CD14-positive monocyte (primary cell): ENCODE data around the gene KBTBD3. TPM values are rescaled to one million over a fixed set of nuclear protein-coding genes. Genes with fewer than 3 reads are reported as not detected.

Source experiments
- DNase-seq, 3 donors: peaks; one replicate each; pipeline ENCODE4 v3.0.0-alpha.2; 2011 to 2022
- H2AFZ ChIP-seq: 2 replicates; pipeline ENCODE4 v1.6.0; 2012; ENCODE audit warnings: mild to moderate bottlenecking, low read depth, low read length, inconsistent platforms; ENCODE audit not compliant: insufficient read depth, poor library complexity, severe bottlenecking
- H3K27ac ChIP-seq, 2 donors: 1 replicate in 1 of 2; 2 replicates in 1 of 2; pipeline ENCODE4 v1.5.1; 2012 to 2013; ENCODE audit warnings: low read length in 2 of 2, control low read depth in 1 of 2, inconsistent platforms in 1 of 2, low read depth in 1 of 2, mild to moderate bottlenecking in 1 of 2
- H3K27me3 ChIP-seq, 2 donors: one replicate each; pipeline versions ENCODE4 v1.6.0 to v1.6.1; 2011 to 2013; ENCODE audit warnings: low read length in 2 of 2; ENCODE audit not compliant: control insufficient read depth in 2 of 2, insufficient read depth in 2 of 2
- H3K36me3 ChIP-seq, 2 donors: replicated peaks in 1 of 2; 1 replicate in 1 of 2; 2 replicates in 1 of 2; pipeline versions ENCODE4 v1.5.1 to v1.6.1; 2012 to 2013; ENCODE audit warnings: low read length in 2 of 2, control low read depth in 1 of 2, inconsistent platforms in 1 of 2, mild to moderate bottlenecking in 1 of 2; ENCODE audit not compliant: insufficient read depth in 2 of 2, control insufficient read depth in 1 of 2
- H3K4me1 ChIP-seq, 2 donors: 1 replicate in 1 of 2; 2 replicates in 1 of 2; pipeline versions ENCODE4 v1.5.1 to v1.6.1; 2012 to 2013; ENCODE audit warnings: low read length in 2 of 2, control low read depth in 1 of 2, inconsistent platforms in 1 of 2, mild to moderate bottlenecking in 1 of 2, moderate library complexity in 1 of 2; ENCODE audit not compliant: insufficient read depth in 2 of 2, control insufficient read depth in 1 of 2
- H3K4me2 ChIP-seq: replicated peaks from 2 replicates; pipeline ENCODE3; 2012; ENCODE audit warnings: low read length, moderate library complexity, mild to moderate bottlenecking; ENCODE audit not compliant: poor library complexity, severe bottlenecking; ENCODE audit errors: extremely low read depth
- H3K4me3 ChIP-seq, 3 experiments: fragments of 200-600 bp in 1 of 3; sonication (generic) in 1 of 3; replicated peaks in 1 of 3; 1 replicate in 2 of 3; 2 replicates in 1 of 3; pipeline ENCODE4 v1.5.1; 2011 to 2013; ENCODE audit warnings: low read length in 3 of 3, mild to moderate bottlenecking in 3 of 3, control low read depth in 2 of 3, low read depth in 2 of 3, inconsistent platforms in 1 of 3, moderate library complexity in 1 of 3
- H3K79me2 ChIP-seq: 2 replicates; pipeline ENCODE4 v1.6.0; 2012; ENCODE audit warnings: mild to moderate bottlenecking, control low read depth, inconsistent platforms, low read length, moderate library complexity; ENCODE audit not compliant: insufficient read depth
- H3K9ac ChIP-seq: 2 replicates; pipeline ENCODE4 v1.6.0; 2017; ENCODE audit warnings: low read length, mild to moderate bottlenecking; ENCODE audit not compliant: insufficient read depth, poor library complexity, severe bottlenecking
- H3K9me3 ChIP-seq, 2 donors: replicated peaks in 1 of 2; 1 replicate in 1 of 2; 2 replicates in 1 of 2; pipeline versions ENCODE4 v1.5.1 to v1.6.1; 2012 to 2013; ENCODE audit warnings: low read length in 2 of 2, control low read depth in 1 of 2; ENCODE audit not compliant: control insufficient read depth in 1 of 2, insufficient read depth in 1 of 2
- H4K20me1 ChIP-seq: 2 replicates; pipeline ENCODE4 v1.6.0; 2012; ENCODE audit warnings: mild to moderate bottlenecking, low read length, control low read depth, moderate library complexity; ENCODE audit not compliant: insufficient read depth
- H3K27ac Mint-ChIP-seq, 7 donors: one replicate each; pipeline ENCODE4 v1.8.0; 2020; ENCODE audit warnings: mild to moderate bottlenecking in 7 of 7, mixed read lengths in 7 of 7, moderate library complexity in 6 of 7, inconsistent platforms in 2 of 7
- H3K27me3 Mint-ChIP-seq, 3 donors: one replicate each; pipeline ENCODE4 v1.8.0; 2021 to 2022; ENCODE audit warnings: low read depth in 3 of 3, mild to moderate bottlenecking in 3 of 3, mixed read lengths in 3 of 3, moderate library complexity in 3 of 3, inconsistent platforms in 1 of 3
- H3K36me3 Mint-ChIP-seq, 2 donors: one replicate each; pipeline ENCODE4 v1.8.0; 2020; ENCODE audit warnings: mixed read lengths in 2 of 2, inconsistent platforms in 1 of 2, mild to moderate bottlenecking in 1 of 2
- H3K4me1 Mint-ChIP-seq: one replicate; pipeline ENCODE4 v1.8.0; 2020; ENCODE audit warnings: mild to moderate bottlenecking, mixed read lengths
- H3K4me3 Mint-ChIP-seq, 2 donors: one replicate each; pipeline ENCODE4 v1.8.0; 2020; ENCODE audit warnings: mild to moderate bottlenecking in 2 of 2, mixed read lengths in 2 of 2, moderate library complexity in 1 of 2
- H3K9me3 Mint-ChIP-seq, 7 donors: one replicate each; pipeline ENCODE4 v1.8.0; 2020 to 2022; ENCODE audit warnings: mixed read lengths in 7 of 7, mild to moderate bottlenecking in 6 of 7, moderate library complexity in 6 of 7, inconsistent platforms in 2 of 7
- WGBS: methylation state at CpG from one replicate; pipeline ENCODE4 v1.1.5; 2013; ENCODE audit warnings: missing lambda C conversion rate; ENCODE audit not compliant: insufficient coverage; 5-methylcytosine and 5-hydroxymethylcytosine counted together
- intact Hi-C, 2 donors: fragments of 100-400 bp; cut with micrococcal nuclease; formaldehyde crosslinking; loops; one replicate each; pipeline versions ENCODE4 v1.15.0 to v1.15.1; 2023
- polyA minus RNA-seq: library from RNA; depleted of rRNA, polyadenylated mRNA; stranded (reverse); fragments of >200 nt; gene quantifications from 2 replicates; pipeline ENCODE4 v1.2.3, GENCODE V29; 2012
- polyA plus RNA-seq, 3 donors: library from polyadenylated mRNA; depleted of rRNA in 1 of 3; unstranded in 2 of 3; stranded (reverse) in 1 of 3; fragments of 300-500 nt in 2 of 3; fragments of >200 nt in 1 of 3; fragmentation: Illumina TruSeq in 2 of 3; gene quantifications; 1 replicate in 2 of 3; 2 replicates in 1 of 3; pipeline ENCODE4 v1.2.3, GENCODE V29; 2012 to 2021
- total RNA-seq, 12 experiments: library from RNA in 1 of 12; stranded (reverse) in 1 of 12; fragments of 120-200 nt in 1 of 12; gene quantifications; one replicate each; pipeline ENCODE4 v1.2.4 and lab custom pipeline; 2013 to 2026; ENCODE audit warnings: mixed read lengths in 6 of 12, inconsistent platforms in 1 of 12
- TF ChIP-seq, protein P1 (sequence below): fragments of 200-600 bp; IDR thresholded peaks from one replicate; pipeline ENCODE4 v1.8.0; 2022; ENCODE audit warnings: antibody characterized with exemption, mild to moderate bottlenecking

The KBTBD3 gene
- total RNA-seq (2013): 5.0 TPM
- polyA plus RNA-seq: 1 to 10 TPM; 1.5 to 5.9 (median 2.6) TPM
- 0.97 and 1.5 TPM in 2 replicates for polyA minus RNA-seq
- 0.41 to 5.1 (median 1.4) reads per million in 11 experiments for total RNA-seq (lab: John Stamatoyannopoulos, UW)

DNA sequence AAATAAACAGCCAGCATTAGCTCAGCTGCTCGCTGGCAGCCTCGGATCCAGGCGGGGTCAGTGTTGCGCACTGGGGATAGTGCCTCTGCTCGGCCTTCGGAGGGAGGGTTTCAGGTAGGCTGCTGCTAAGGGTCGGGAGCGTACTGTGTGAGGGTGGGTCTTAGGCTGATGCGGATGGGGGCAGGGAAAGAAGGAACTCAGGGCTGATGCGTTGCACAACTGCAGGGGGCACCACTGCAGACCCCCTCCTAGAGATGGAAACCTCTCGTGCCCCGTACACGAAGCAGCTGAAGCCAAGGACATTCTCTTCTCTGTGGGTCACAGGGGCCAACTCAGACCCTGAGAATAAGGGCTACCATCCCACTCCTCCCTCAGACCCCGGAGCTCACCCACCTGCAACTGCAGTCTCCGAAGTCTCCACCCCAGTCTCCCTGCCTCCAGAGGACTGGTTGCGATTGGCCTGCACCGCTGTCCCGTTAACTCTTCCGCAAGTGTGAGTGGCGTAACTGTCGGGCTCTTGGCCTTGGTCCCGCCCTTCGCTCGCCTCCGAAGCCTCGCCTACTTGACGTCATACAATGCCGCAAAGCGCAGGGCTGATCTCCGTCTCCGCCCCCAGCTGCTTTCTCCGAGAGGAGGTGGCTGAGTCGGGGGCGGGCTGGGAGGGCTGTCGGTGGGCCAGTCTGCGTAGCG lies at the start of gene KBTBD3:
Gene KBTBD3 (minus strand): TSS at position 429 of the 690 bp plus-strand sequence. CDS start 18,250 bp downstream, outside the sequence.
- TF ChIP-seq, protein P1, sequence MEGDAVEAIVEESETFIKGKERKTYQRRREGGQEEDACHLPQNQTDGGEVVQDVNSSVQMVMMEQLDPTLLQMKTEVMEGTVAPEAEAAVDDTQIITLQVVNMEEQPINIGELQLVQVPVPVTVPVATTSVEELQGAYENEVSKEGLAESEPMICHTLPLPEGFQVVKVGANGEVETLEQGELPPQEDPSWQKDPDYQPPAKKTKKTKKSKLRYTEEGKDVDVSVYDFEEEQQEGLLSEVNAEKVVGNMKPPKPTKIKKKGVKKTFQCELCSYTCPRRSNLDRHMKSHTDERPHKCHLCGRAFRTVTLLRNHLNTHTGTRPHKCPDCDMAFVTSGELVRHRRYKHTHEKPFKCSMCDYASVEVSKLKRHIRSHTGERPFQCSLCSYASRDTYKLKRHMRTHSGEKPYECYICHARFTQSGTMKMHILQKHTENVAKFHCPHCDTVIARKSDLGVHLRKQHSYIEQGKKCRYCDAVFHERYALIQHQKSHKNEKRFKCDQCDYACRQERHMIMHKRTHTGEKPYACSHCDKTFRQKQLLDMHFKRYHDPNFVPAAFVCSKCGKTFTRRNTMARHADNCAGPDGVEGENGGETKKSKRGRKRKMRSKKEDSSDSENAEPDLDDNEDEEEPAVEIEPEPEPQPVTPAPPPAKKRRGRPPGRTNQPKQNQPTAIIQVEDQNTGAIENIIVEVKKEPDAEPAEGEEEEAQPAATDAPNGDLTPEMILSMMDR: peak; percentile 32
- no peaks in the 10 kb centered on the region for H3K9me3 Mint-ChIP-seq
- no peaks in the 10 kb centered on the region for H3K27me3 Mint-ChIP-seq
- peaks cover 7% of the 10 kb centered on the region for H4K20me1 ChIP-seq
- peak within 1 kb of the TSS; percentile 96 to 99 for H3K4me3 Mint-ChIP-seq
- H3K4me2 ChIP-seq: peak within 1 kb of the TSS; percentile 90
- peak within 1 kb of the TSS; percentile 94 for H3K9ac ChIP-seq
- H3K4me1 Mint-ChIP-seq: peaks cover 33% of the 10 kb centered on the region
- H3K4me3 ChIP-seq: peak within 1 kb of the TSS; percentile 87 to 88 (median 88)
- peak within 1 kb of the TSS; percentile 96 to 99 (median 99) for H3K27ac Mint-ChIP-seq
- peak; percentile 98 to 100 (median 98) for DNase-seq
- H2AFZ ChIP-seq: peak within 1 kb of the TSS; percentile 96
- H3K79me2 ChIP-seq: peaks cover 35% of the 10 kb centered on the region
- H3K4me1 ChIP-seq: peaks cover 16 to 29% of the 10 kb centered on the region in 2 donors
- H3K36me3 Mint-ChIP-seq: peaks cover 21 to 22% of the 10 kb centered on the region in 2 donors
- intact Hi-C loops: loop anchor here (5.0 kb wide), 1 partner anchor 55 kb away; the partner anchor contains the start of gene MSANTD4 (in 2 of the 2)
- peaks cover 20 to 25% of the 10 kb centered on the region in 2 donors for H3K36me3 ChIP-seq
- under 1% methylated on average over 33 of the region's 37 CpGs for WGBS
- H3K9me3 ChIP-seq: no peaks in the 10 kb centered on the region
- no peaks in the 10 kb centered on the region for H3K27me3 ChIP-seq
- peak within 1 kb of the TSS; percentile 96 to 98 for H3K27ac ChIP-seq

DNA sequence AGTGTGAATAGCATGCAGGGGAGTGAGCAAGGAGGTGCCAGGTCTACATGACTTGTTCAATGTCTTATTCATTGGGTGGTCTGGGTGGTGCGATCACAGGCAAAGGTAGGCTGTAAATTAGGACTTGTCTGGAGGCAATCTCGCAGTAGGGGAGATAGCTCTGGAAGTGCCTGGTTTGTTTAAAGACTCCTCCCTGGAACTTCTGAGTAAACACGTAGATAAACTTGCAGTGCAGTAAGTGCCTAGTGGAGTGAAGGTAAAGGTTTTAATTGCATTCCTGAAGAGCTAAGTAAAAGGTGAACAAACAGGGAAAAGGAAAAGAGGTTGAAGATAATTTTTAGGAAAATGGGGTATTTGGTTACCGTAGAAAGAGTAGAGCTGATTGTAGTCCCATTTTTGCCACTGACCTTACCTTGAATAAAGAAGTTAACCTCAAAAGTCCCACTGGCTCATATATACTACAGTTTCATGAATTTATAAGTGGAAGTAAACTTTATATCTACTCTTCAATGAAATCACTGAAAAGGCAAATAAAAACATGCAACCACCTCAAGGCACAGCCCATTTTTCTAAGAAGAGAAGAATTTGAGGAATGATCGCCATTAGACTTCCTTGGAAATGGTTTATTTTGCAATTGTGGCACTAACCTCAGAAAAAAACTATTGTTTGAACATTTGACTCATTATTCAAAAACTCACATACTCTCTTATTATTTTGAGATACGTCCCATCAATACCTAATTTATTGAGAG lies 44.6 kb upstream of the KBTBD3 start:
- Histone ChIP-seq H2AFZ (no peak overlapping the region), H3K4me2 (no peak overlapping the region), H3K4me3 (no peak overlapping the region), H4K20me1 (no peaks in the 10 kb centered on the region), H3K79me2 (no peaks in the 10 kb centered on the region), H3K4me1 (no peaks in the 10 kb centered on the region), H3K36me3 (no peaks in the 10 kb centered on the region), H3K9ac (no peak overlapping the region), H3K27me3 (no peaks in the 10 kb centered on the region), H3K27ac (no peak overlapping the region), H3K9me3 (peaks cover 0 to 2% of the 10 kb centered on the region in 2 donors)
- H3K27ac Mint-ChIP-seq: no peak overlapping the region
- H3K36me3 Mint-ChIP-seq: no peaks in the 10 kb centered on the region
- intact Hi-C loops: no loop called here
- TF ChIP-seq, protein P1: no peak
- 70% methylated on average over 3 of the region's 6 CpGs for WGBS
- H3K4me3 Mint-ChIP-seq: no peak overlapping the region
- no peak for DNase-seq
- H3K9me3 Mint-ChIP-seq: peaks cover 2 to 12% (median 5%) of the 10 kb centered on the region in 7 donors
- H3K27me3 Mint-ChIP-seq: peaks cover 0 to 4% (median 2%) of the 10 kb centered on the region in 3 donors
- H3K4me1 Mint-ChIP-seq: no peaks in the 10 kb centered on the region
